Spleen (tissue), 7 donors: ENCODE results near the gene PDE4DIP.
"Not testable (repeated sequence)": the region's sequence is repeated elsewhere in the genome, so short reads cannot be mapped to it uniquely, and the experiment has no call there.

Experiments used
- CTCF ChIP-seq, 11 experiments: fragments of 200-600 bp in 7 of 11; fragments of 450-650 bp in 4 of 11; sonication (generic) in 4 of 11; IDR thresholded peaks in 8 of 11; conservative IDR thresholded peaks in 3 of 11; 1 replicate in 7 of 11; 2 replicates in 4 of 11; pipeline versions ENCODE4 v1.4.0 to v1.8.0; 2016 to 2021; ENCODE audit warnings: antibody characterized with exemption in 11 of 11, inconsistent platforms in 4 of 11, mild to moderate bottlenecking in 1 of 11
- POLR2A ChIP-seq, 3 donors: fragments of 450-650 bp; IDR thresholded peaks; one replicate each; pipeline ENCODE4 v1.5.1; 2017; ENCODE audit warnings: antibody characterized with exemption in 3 of 3, mild to moderate bottlenecking in 1 of 3
- donor health status: DM: no; HTN: no; CAD: no; lungs with moderate emphysema.
- donor health status: DM: no; HTN: no; CAD: no.
- donor health status: DM: no; HTN: no; CAD: no.

GRCh38 chr1:148960212-148961000 is 116.2 kb downstream of the PDE4DIP start:
- TF ChIP-seq CTCF (IDR thresholded peaks at IDR 0.05 in 8 of 11, conservative IDR thresholded peaks at IDR 0.05 in 3 of 11); POLR2A (IDR thresholded peaks at IDR 0.05): not testable (repeated sequence)
